ENCODE data around the gene ADGRB2.

- TF ChIP-seq POLR2A (IDR thresholded peaks at IDR 0.05; ENCODE audit: low read length): no peak
- no peak for TF ChIP-seq GATA1 (IDR thresholded peaks at IDR 0.05; ENCODE audit: low read depth, low read length)
Measured at GRCh38 chr1:31786366-31787060, 22.4 kb upstream of the ADGRB2 start.
